Pulmonary artery endothelial cell (primary cell): ENCODE measurements around the gene MIB2. TPM values are rescaled to one million over a fixed set of nuclear protein-coding genes. Genes with fewer than 3 reads are reported as not detected.
"Not testable (repeated sequence)": the region's sequence is repeated elsewhere in the genome, so short reads cannot be mapped to it uniquely, and the experiment has no call there.

ENCODE experiments used
- DNase-seq: peaks from one replicate; pipeline ENCODE4 v3.0.0-alpha.2; 2011; ENCODE audit warnings: low read depth, low spot score
- total RNA-seq: library from RNA; depleted of rRNA; stranded (reverse); fragments of >200 nt; gene quantifications from 2 replicates; pipeline ENCODE4 v1.2.3, GENCODE V29; 2014

MIB2 gene
- total RNA-seq: 30.7 and 43.6 TPM in 2 replicates

DNA sequence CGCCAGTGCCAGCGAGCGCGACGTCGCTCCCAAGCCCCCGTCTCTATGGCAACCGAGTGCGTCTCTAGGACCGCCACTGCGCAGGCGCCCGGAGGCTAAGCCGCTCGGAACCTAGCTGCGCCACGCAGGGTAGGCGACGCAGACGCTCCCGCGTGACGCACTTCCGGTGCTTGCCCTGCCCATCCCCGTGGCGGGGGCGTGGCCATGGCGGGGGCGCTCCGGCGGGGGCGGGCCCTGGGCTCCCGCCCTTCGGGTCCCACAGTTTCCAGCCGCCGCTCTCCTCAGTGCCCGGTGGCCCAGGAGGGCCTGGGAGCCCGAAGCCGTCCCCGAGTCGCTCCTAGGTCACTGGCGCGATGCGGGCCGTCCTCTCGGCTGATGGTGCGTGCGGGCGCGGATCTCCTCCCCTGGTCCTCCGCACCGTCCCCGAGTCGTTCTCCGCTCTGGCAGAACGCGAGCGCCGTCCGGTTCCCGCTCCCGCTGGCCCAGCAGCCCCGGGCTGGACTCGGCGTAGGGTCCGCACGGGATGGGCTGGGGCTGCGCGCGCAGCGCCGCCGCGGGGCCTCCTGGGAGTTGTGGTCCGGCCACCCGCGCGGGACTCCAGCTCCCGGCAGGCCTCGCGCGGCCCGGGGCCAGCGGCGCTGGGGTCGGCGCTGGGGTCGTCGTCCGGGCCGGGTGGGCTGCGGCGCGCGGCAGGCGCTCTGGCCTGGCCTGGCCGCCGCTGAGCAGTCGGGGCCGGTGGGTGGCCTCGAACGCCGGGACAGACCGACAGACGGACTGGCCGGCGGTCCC is at the start of gene MIB2:
TSS of gene MIB2 (plus strand) at position 245 of the 789 bp plus-strand sequence. CDS start 7,953 bp downstream, outside the sequence.
- DNase-seq: peak; percentile 81

DNA sequence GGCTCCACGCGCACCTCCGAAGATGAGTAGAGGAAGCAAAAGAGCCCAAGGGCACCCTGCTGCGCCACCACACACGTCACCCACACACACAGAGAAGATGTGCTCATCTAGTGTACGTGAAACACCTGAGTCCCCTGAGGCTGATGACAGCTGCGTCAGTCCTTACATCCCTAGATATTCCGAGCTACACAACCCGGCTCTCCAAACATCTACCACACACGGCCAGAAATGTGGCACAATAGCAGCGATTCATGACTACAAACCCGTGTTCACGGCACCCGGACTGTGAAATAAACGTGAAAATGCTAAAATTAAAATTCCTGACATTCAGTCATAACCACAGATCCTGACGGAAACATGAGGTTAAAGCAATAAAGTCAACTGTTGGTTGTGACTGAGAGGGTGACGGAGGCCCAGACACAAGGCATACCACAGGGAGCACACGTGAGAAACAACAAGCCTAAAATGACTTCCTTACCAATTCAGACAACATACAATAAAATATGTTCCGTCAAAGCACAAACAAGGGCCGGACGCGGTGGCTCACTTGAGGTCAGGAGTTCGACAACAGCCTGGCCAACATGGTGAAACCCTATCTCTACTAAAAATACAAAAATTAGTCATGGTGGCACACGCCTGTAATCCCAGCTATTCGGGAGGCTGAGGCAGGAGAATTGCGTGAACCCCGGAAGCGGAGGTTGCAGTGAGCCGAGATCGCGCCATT is 48.0 kb upstream of the MIB2 start:
- DNase-seq: no peak

DNA sequence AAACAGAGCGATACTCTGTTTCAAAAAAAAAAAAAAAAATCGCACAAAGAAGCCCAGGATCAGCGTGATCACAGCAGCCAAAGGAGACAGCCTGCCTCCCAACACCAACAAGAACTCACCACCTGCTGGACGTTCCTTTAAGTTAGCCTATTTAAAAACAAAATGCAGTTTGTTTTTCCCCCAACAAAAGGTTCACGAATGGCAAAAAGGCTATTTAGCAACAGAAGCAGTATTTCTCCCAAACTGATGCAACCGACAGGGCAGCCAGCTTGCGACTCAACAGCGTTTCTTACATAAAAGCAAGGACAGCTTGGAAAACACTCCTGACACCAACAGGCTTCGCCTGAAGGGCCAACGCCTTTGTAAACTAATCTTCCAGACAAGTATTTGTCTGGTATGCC is 47.4 kb upstream of the MIB2 start:
- DNase-seq: no peak

DNA sequence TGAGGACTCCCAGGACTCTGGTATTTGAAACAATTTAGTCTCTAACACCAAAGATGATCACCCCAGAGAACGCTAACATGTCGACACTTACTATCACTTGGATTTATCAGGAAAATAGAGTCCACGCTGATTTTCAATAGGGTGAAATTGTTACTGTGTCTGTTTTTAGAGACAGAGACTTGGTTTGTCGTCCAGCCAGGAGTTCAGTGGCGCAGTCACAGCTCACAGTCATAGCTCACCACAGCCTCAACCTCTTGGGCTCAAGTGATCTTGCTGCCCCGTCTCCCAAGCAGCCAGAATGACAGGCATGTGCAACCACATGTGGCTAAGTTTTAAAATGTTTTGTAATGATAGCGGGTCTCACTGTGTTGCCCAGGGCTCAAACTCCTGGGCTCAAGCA is 46.0 kb upstream of the MIB2 start:
- DNase-seq: no peak

DNA sequence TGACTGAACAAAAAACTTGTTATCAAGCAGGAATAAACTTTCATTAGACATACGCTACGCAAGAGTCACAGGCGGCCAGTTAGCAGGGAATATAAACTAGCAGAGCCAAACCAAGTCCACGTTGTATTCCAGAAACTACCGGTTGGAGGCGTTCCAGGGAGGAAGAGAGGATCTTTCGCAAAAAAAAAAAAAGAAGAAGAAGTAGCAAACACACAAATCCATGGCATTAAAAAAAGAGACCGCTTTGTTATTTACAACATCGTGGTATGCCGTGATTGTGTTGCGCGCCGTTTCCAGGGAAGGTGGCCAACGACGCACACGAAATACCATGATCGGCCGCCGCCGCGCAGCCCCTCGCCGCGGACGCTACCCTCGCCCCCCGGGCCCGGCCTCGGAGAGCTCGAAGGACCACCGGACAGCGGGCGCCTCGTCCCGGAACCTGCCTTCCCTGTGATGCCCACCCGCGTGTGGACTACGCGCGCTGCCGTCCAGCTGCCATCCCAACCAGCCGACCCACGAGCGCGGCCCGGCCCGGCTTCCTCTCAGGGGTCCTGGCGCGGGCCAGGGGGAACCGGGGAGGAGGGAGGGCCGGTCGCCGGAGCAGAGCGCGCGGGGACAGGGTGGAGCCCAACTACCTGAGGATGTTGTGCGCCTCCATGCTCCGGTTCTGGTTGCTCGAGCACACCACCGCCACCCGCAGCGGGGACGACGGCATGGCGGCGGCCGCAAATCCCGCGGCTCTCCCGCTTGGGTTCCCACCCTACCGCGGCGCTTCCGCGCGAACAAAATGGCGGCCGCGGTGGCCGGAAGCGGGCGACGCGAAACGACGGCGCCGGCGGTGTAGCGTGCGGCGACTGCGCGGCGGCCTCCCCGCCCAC is 41.2 kb upstream of the MIB2 start:
- DNase-seq: no peak

DNA sequence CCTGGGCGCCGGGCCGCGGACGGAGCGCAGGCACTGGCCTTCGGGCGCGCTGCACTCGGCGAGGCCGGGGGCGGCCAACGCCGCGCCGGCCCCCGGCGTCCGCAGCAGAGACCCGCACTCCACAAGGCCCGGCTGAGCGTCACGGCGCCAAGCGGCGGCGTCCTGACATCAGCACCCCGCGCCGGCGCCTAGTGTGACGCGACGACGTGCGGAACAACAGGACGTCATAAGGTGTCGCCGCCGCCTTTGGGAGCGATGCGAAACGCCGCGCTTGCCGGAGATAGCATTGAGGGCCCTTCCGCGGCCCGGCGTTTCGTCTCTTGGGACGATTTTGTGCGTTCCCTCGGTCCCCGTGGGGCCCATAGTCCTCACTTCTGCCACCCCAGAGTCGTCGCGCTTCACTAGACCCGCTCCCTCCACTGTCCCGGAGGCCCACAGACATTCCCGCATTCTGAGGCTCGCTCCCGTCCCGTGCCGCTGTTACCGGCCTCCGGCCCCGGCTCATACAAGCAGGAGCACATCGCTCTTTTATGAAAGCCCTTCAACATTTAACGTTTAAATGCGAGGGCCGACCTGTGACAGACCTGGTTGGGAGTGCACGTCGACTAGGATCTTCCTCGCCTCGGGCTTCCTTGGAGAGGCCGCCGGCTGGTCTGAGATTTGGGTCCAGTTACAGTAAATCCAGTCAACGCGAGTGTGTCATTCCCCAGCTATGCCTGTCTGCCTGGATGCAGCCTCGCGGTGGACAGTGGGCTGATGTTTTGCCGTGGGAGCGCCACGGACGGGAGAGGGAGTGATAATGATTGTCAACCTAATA is 40.4 kb upstream of the MIB2 start, which contains the start of gene SSU72:
TSS of gene SSU72 (minus strand) at position 143 of the 817 bp plus-strand sequence. CDS start 306 bp downstream, outside the sequence.
- DNase-seq: peak; percentile 78

DNA sequence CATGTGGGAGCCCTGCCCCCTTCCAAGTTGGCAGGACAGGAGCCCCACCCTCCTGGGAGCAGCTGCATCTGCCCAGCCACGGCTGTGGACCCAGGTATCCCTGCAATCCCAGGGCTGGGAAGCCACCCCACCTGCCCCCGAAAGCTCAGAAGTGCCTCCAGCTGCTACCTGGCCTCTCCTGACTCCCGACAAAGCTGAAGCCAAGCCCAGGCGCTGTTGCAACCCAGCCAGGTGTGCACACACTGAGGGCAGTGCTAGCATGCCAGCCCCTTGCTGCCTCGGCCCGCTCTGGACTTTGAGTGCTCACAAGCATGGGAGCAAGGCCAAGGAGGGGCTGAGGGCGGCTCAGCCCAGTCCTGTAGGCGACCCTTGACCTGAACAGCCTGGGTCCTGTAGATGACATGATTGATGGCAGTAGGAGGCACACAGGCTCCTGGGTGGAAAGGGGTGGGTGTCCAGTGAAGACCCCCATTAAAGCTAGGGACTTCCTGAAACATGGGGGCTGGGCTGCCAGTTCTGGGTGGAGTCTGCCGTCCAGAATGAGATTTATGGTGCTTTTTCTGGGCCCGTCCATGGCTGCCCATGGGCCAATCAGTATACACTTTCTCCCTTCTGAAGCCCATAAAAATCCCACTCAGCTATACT is 37.8 kb upstream of the MIB2 start:
- no peak for DNase-seq

DNA sequence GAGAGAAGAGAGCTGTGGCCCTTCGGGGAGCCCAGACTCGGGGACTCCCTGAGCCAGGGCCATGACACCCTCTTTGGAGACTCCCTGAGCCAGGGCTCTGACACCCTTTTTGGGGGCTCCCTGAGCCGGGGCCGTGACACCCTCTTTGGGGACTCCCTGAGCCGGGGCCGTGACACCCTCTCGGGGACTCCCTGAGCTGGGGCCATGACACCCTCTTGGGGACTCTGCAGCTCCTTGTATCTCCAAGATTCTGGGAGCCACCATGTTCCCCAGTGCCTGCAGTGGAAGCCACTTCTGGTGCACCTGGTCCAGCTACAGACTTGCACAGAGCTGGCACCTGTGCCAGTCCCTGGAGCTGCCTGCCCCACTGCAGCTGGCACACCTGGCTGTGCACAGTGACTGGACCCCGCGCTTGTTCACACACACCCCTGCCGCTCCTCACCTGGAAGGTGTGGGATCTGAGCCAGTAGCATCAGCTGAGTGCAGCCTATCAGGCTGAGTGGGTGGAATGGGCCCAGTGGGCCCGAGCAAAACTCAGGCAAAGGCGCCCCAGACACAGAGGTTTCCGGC is 36.8 kb upstream of the MIB2 start:
- DNase-seq: no peak

DNA sequence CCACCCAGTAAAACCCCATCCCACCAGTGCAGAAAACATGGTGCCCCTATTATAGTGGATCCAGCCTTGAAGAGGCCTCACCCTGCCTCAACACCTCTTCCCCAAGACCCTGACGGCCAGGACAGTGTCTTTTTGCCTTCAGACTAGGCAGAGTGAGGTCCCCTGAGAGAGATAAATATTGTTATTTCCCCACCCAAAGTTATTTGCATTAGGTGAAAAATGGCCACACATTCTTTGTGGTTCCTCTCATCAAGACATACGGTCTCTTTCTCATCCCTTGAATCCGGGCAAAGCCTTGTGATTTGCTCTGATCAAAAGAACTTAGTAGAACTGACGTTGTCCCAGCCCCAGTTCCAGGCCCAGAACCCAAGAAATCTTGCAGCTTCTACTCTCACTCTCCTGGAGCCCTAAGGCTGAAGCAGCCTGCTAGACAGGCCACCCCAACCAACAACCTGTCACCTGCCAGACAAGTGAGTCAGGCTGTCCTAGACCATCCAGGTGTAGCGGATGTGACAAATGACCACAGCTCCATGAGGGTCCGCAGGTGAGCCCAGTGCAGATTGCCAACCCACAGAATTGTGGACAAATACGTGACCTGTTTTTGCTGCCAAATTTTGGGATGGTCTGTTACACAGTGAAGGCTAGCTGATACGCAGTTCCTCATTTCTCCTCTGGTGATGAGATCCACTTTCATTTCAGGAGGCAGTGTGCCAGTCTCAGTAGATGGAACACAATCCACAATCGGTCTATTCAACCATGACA is 32.5 kb upstream of the MIB2 start:
- no peak for DNase-seq

DNA sequence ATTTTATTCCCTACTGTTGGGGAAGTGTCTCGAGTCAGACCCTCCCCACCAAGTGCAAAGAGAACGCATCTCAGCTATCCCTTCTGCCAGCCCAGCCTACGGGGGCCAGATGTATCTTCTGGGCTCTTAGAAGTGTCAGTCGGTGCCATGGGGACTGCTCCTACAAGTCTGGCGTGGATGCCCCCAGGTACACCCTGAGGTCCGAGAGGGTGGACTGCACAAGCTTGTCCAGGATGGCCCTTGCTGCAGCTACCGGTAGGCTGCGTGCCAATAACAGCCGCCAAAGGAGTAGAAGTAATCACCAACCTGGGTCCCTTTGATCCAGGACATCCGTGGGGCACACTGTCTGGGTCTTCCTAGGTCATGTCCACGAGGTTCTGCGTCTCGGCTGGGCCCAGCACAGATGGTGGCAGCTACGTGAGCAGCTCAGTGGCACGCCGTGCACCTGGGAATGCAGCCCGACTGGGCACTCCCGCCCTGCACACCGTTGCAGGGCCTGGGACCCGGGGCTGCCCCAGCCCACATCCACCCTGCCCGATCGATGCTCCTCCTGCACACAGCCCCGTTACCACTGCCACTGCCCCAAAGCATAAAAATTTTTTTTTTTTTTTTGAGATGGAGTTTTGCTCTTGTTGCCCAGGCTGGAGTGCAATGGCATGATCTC is 31.8 kb upstream of the MIB2 start:
- no peak for DNase-seq

DNA sequence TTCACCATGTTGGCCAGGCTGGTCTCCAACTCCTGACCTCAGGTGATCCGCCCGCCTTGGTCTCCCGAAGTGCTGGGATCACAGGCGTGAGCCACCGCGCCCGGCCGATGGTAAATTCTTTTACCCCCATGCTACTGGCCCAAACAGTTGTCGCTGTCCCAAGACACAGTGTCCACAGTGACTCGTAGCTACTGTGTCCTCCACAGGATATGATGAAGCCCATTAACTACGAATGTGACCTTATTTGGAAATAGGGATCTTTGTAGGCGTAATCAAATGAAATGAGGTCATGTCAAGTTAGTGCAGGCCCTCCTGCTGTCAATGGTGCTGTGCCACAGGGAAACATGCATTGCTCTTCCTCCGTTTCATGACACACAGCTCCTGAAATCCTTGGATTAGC is 23.8 kb upstream of the MIB2 start:
- DNase-seq: no peak

DNA sequence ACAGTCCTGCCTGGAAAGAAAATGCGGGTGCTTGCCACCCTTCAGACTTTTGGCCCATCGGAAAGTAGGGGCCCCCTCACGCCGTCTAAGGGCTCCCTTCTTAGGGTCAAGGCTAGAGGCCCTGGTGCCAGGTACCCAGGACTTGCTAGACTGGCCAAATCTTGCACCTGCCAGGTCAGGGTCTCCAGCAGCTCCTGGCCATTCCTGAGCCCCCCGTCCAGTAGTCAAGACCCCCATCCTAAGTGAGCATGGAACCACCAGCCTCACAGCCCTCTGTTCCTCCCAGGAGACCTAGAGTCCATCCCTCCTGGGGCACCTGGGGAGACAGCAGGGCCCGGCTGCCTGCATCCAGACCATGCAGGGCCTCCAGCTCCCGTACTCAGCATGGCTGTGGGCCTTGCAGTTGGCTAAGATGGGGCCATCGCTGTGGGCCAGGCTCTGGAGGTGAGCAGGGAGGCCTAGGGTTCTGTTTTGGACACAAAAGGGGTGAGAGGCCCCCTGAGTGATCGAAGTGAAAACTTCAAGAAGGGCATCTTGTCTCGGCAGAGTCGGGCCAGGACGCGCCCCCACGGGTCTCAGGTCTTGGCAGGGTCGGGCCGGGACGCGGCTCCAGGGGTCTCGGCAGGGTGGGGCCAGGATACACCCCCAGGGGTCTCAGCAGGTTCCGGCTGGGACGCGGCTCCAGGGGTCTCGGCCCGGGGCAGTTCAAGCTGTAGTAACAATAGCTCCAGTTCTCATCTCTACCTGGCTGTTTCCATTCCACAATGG is 21.3 kb upstream of the MIB2 start:
- no peak for DNase-seq

DNA sequence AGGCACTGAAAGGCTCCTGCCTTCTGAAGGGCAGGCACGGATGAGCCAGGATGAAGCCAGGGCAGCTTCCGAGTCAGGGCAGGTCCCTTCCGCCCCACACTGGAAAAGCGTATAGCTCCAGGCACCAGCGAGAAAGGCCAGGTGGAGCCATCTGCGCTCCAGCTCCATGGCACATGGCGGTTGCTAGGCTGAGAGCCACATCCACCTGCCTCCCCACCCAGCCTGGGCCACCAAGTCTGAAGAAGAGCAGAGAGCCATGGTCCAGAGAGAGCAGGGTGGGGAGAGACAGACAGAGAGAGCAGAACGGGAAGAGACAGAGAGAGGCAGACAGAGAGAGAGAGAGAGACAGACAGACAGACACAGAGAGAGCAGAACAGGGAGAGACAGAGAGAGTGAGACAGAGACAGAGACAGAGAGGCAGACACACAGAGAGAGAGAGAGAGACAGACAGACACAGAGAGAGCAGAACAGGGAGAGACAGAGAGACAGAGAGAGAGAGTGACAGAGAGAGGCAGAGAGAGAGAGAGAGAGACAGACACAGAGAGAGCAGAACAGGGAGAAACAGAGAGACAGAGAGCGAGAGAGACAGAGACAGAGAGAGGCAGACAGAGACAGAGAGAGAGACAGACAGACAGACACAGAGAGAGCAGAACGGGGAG is 20.6 kb upstream of the MIB2 start:
- no peak for DNase-seq

DNA sequence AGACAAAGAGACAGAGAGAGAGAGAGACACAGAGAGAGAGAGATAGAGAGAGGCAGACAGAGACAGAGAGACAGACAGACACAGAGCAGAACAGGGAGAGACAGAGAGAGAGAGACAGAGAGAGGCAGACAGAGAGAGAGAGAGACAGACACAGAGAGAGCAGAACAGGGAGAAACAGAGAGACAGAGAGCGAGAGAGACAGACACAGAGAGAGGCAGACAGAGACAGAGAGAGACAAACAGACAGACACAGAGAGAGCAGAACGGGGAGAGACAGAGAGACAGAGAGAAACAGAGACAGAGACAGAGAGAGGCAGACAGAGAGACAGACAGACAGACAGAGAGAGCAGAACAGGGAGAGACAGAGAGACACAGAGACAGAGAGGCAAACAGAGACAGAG is 20.0 kb upstream of the MIB2 start:
- not testable (repeated sequence) for DNase-seq

DNA sequence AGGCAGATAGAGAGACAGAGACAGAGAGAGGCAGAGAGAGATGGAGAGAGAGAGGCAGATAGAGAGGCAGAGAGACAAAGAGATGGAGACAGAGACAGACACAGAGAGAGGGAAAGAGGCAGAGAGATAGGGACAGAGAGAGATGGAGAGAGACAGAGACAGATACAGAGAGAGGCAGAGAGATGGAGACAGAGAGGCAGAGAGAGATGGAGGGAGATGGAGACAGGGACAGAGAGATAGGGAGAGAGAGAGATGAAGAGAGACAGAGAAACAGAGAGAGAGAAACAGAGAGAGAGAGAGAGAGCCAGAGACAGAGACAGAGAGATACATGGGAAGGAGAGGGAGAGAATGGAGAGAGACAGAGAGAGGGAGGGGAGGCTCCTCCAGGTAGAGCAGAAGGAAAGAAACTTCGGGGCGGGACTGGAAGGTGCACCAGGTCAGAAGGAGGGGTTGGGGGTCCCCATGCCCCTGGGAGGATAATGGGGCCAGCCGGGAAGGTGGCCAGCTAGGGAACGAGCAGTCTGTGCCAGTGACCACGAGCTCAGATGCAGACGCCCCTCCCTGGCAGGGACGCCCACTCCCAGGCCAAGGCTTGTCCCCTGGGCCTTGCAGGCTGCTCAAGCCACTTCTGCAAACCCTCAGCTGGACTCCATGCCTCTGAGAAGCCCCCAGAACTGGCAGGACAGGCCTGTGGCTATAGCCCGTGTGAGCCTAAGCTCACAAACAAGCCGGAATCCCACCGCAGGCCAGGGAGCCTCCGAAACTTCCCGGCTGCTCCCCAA is 18.6 kb upstream of the MIB2 start:
- DNase-seq: no peak

DNA sequence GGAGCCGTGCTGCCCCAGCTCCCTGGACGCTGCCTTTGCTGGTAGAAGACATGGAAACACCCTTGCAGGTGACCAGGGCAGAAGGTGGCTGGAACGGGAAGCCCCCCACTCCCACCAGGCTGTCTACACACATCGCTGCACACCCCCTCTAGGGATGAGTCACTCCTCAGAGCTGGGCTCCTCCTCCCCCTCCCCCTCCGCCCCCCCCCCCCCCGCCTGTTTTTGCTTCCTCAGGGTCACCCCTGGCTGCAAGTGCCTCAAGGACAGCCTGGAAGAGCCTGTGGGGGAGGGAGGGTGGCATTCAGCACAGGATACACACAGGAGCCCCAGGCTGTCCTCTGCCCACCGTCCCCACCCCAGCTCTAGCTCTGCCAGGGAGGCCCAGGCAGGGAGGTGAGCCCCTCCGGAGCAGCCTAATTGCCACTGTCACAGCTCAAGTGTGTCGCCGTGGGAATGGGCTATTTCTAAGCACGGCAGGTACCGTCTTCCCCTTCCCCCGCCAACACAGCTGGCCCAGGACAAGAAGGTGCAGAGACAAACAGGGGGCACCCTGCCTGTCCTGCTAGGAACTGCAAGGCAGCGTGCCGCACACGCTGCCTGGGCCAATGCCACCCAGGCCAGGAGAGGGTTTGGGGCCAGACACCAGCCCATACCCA is 17.9 kb upstream of the MIB2 start:
- DNase-seq: no peak
